Suprapubic skin (tissue), 4 donors: Measurements from ENCODE around the gene MLKL. TPM values are rescaled to one million over a fixed set of nuclear protein-coding genes. Genes with fewer than 3 reads are reported as not detected.
"Not testable (repeated sequence)": the region's sequence is repeated elsewhere in the genome, so short reads cannot be mapped to it uniquely, and the experiment has no call there.

Experiments used
- DNase-seq, 2 donors: peaks; one replicate each; pipeline ENCODE4 v3.0.0-alpha.2; 2019; ENCODE audit warnings: low spot score in 2 of 2
- H3K27ac ChIP-seq: fragments of 200-600 bp; sonication (generic); one replicate; pipeline ENCODE4 v1.5.1; 2019
- H3K27me3 ChIP-seq: fragments of 200-600 bp; sonication (generic); one replicate; pipeline ENCODE4 v1.5.1; 2019
- H3K36me3 ChIP-seq: fragments of 200-600 bp; sonication (generic); one replicate; pipeline ENCODE4 v1.5.1; 2019
- H3K4me1 ChIP-seq: fragments of 200-600 bp; sonication (generic); one replicate; pipeline ENCODE4 v1.5.1; 2019
- H3K4me3 ChIP-seq: fragments of 200-600 bp; sonication (generic); one replicate; pipeline ENCODE4 v1.5.1; 2019; ENCODE audit warnings: mild to moderate bottlenecking
- H3K9me3 ChIP-seq: fragments of 200-600 bp; sonication (generic); one replicate; pipeline ENCODE4 v1.5.1; 2019
- EP300 ChIP-seq: sonication (generic); formaldehyde crosslinking; IDR thresholded peaks from one replicate; pipeline ENCODE4 v1.6.1; 2017; ENCODE audit warnings: antibody characterized with exemption
- POLR2A ChIP-seq, 2 donors: fragments of 450-650 bp; IDR thresholded peaks; one replicate each; pipeline ENCODE4 v1.6.1; 2017; ENCODE audit warnings: antibody characterized with exemption in 2 of 2, mild to moderate bottlenecking in 2 of 2, moderate library complexity in 2 of 2
- POLR2AphosphoS5 ChIP-seq, 3 donors: sonication (generic); formaldehyde crosslinking; IDR thresholded peaks; one replicate each; pipeline ENCODE4 v1.6.1; 2017; ENCODE audit warnings: antibody characterized with exemption in 3 of 3
- WGBS: methylation state at CpG from one replicate; pipeline ENCODE4 v1.1.5; 2018; 5-methylcytosine and 5-hydroxymethylcytosine counted together
- total RNA-seq, 4 donors: library from RNA; depleted of rRNA; stranded (reverse); fragments of >200 nt; gene quantifications; one replicate each; pipeline ENCODE4 v1.1.0, GENCODE V29; 2016
- TF ChIP-seq, protein P1 (sequence below), 2 donors: fragments of 200-600 bp in 1 of 2; fragments of 450-650 bp in 1 of 2; sonication (generic) in 1 of 2; IDR thresholded peaks; one replicate each; pipeline ENCODE4 v1.5.1; 2016 to 2019; ENCODE audit warnings: antibody characterized with exemption in 2 of 2, mild to moderate bottlenecking in 1 of 2, moderate library complexity in 1 of 2

The MLKL gene
- total RNA-seq, 4 donors from 2014 or later = 3.1 to 12.0 (median 7.0) TPM

DNA sequence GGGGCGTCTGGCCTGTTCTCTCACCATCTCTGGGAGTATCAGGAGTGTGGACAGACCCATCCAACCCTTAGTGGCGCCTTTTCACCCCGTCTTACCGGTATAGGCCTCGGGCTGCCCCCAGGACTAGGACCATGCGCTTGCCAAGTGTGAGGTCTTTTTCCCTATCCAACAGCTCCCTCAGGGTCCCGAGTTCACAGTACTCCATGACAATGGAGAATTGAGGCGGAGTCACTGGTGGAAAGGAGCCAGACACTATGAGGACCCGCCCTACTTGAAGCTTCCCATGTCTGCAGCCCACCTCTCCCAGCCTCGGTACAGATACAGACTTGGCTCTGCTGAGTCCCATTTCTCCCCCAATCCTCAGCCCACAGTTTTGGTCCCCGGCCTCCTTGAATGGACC lies 18.1 kb downstream of the MLKL start:
- 85% methylated on average over 11 of the region's 11 CpGs for WGBS
- Histone ChIP-seq H3K9me3 (no peaks in the 10 kb centered on the region), H3K27me3 (no peaks in the 10 kb centered on the region), H3K36me3 (peaks cover 53% of the 10 kb centered on the region), H3K4me1 (no peaks in the 10 kb centered on the region), H3K4me3 (no peak overlapping the region), H3K27ac (no peak overlapping the region)
- TF ChIP-seq EP300 (no peak), POLR2AphosphoS5 (IDR thresholded peaks at IDR 0.05) (no peak), POLR2A (IDR thresholded peaks at IDR 0.05) (no peak)
- TF ChIP-seq, protein P1, sequence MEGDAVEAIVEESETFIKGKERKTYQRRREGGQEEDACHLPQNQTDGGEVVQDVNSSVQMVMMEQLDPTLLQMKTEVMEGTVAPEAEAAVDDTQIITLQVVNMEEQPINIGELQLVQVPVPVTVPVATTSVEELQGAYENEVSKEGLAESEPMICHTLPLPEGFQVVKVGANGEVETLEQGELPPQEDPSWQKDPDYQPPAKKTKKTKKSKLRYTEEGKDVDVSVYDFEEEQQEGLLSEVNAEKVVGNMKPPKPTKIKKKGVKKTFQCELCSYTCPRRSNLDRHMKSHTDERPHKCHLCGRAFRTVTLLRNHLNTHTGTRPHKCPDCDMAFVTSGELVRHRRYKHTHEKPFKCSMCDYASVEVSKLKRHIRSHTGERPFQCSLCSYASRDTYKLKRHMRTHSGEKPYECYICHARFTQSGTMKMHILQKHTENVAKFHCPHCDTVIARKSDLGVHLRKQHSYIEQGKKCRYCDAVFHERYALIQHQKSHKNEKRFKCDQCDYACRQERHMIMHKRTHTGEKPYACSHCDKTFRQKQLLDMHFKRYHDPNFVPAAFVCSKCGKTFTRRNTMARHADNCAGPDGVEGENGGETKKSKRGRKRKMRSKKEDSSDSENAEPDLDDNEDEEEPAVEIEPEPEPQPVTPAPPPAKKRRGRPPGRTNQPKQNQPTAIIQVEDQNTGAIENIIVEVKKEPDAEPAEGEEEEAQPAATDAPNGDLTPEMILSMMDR (IDR thresholded peaks at IDR 0.05) = no peak
- no peak for DNase-seq

DNA sequence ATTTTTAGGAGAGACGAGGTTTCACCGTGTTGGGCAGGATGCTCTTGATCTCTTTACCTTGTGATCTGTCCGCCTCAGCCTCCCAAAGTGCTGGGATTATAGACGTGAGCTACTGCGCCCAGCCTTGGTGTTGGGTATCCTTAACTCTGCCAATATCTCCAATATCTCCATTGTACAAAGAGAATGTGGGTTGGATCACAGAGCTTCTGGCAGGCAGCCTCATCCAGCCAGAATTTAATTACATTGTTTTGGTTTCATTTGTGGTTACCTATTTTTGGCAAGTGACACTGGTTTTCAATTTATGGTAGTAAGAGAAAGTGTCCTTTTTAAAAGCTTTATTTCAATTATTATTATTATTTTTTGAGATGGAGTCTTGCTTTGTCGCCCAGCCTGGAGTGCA lies 20.0 kb downstream of the MLKL start:
- 83% methylated on average over 6 of the region's 6 CpGs for WGBS
- H3K9me3 ChIP-seq = no peaks in the 10 kb centered on the region
- TF ChIP-seq EP300 (no peak), POLR2A (IDR thresholded peaks at IDR 0.05) (no peak), POLR2AphosphoS5 (IDR thresholded peaks at IDR 0.05) (no peak)
- TF ChIP-seq, protein P1 (IDR thresholded peaks at IDR 0.05) = no peak
- no peak for DNase-seq
- H3K27me3 ChIP-seq = no peaks in the 10 kb centered on the region
- no peaks in the 10 kb centered on the region for H3K4me1 ChIP-seq
- peaks cover 59% of the 10 kb centered on the region for H3K36me3 ChIP-seq
- no peak overlapping the region for H3K27ac ChIP-seq
- H3K4me3 ChIP-seq = no peak overlapping the region

DNA sequence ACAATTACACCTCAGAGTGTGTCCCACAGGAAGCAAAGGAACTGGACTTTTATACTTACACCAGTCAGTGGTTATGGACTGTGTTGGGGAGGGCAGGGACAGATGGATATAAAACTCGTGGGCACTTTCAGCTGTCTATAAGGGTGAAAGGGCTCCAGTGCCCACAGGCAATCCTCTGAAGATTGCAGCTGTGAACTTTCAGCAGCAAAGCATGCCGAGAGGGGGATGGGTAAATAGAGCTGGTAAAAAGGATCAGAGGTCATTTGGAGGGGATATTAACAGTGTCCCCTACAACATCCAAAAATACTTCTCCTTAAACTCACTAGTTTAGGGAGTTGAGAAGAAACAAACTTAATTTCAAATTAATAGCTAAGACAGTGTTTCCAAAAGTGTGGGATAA lies 20.7 kb downstream of the MLKL start:
- 41% methylated on average over 2 of the region's 2 CpGs for WGBS
- H3K27ac ChIP-seq = no peak overlapping the region
- peaks cover 60% of the 10 kb centered on the region for H3K36me3 ChIP-seq
- no peak for DNase-seq
- no peaks in the 10 kb centered on the region for H3K9me3 ChIP-seq
- TF ChIP-seq EP300 (no peak), POLR2A (IDR thresholded peaks at IDR 0.05) (no peak), POLR2AphosphoS5 (IDR thresholded peaks at IDR 0.05) (no peak)
- TF ChIP-seq, protein P1 (IDR thresholded peaks at IDR 0.05) = no peak
- no peaks in the 10 kb centered on the region for H3K4me1 ChIP-seq
- no peak overlapping the region for H3K4me3 ChIP-seq
- no peaks in the 10 kb centered on the region for H3K27me3 ChIP-seq

DNA sequence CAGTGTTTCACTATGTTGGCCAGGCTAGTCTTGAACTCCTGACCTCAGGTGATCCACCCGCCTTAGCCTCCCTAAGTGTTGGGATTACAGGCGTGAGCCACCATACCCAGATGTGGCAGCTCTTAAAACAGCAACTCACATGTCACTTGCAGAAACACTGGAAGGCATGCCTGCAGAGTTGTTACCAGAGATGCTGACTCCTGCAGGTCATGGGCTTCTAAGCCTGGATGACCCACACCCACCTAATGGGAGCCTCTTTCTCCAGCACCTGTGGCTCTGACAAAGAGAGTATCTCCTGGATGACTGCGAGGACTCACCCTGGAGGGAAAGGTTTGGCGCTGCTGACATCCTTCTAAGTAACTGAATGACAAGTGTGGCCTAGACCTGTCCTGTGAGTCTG lies 22.8 kb downstream of the MLKL start:
- 95% methylated on average over 4 of the region's 4 CpGs for WGBS
- Histone ChIP-seq H3K27ac (no peak overlapping the region), H3K36me3 (peaks cover 67% of the 10 kb centered on the region), H3K9me3 (no peaks in the 10 kb centered on the region), H3K27me3 (no peaks in the 10 kb centered on the region), H3K4me1 (no peaks in the 10 kb centered on the region), H3K4me3 (no peak overlapping the region)
- TF ChIP-seq POLR2A (IDR thresholded peaks at IDR 0.05) (no peak), POLR2AphosphoS5 (IDR thresholded peaks at IDR 0.05) (no peak), EP300 (no peak)
- TF ChIP-seq, protein P1 (IDR thresholded peaks at IDR 0.05) = no peak
- no peak for DNase-seq

DNA sequence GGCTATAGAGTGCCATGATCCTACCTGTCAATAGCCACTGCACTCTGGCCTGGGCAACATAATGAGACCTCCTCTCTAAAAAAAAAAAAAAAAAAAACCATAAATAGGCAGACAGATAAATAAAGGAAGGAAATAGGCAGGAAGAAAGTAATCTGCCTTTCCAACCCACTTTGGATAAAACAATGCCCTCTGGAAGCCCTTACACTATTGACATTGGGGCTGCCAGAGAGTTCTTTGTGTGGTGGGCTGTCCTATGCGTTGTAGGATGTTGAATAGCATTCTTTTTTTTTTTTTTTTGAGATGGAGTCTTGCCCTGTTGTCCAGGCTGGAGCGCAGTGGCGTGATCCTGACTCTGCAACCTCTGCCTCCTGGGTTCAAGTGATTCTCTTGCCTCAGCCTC lies 26.8 kb downstream of the MLKL start:
- H3K27ac ChIP-seq = no peak overlapping the region
- H3K4me1 ChIP-seq = no peaks in the 10 kb centered on the region
- WGBS = 92% methylated on average over 3 of the region's 3 CpGs
- no peaks in the 10 kb centered on the region for H3K27me3 ChIP-seq
- no peaks in the 10 kb centered on the region for H3K9me3 ChIP-seq
- H3K4me3 ChIP-seq = no peak overlapping the region
- H3K36me3 ChIP-seq = peaks cover 49% of the 10 kb centered on the region
- TF ChIP-seq EP300 (no peak), POLR2A (IDR thresholded peaks at IDR 0.05) (no peak), POLR2AphosphoS5 (IDR thresholded peaks at IDR 0.05) (no peak)
- TF ChIP-seq, protein P1 (IDR thresholded peaks at IDR 0.05) = no peak
- no peak for DNase-seq

DNA sequence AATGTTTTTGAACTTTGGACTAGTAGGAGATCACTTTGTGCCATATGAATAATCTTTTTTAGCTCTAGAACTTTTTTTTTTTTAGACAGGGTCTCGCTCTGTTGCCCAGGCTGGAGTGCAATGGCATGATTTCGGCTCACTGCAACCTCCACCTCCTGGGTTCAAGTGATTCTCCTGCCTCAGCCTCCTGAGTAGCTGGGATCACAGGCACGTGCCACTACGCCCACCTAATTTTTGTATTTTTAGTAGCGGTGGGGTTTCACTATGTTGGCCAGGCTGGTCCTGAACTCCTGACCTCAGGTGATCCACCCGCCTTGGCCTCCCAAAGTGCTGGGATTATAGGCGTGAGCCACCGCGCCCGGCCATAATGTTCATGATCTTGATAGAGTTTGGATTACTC lies 31.8 kb downstream of the MLKL start:
- H3K4me1 ChIP-seq = peaks cover 16% of the 10 kb centered on the region
- DNase-seq, H3K4me3 ChIP-seq, H3K27ac ChIP-seq, H3K9me3 ChIP-seq, H3K27me3 ChIP-seq: not testable (repeated sequence)
- WGBS = 95% methylated on average over 10 of the region's 10 CpGs
- H3K36me3 ChIP-seq = peaks cover 23% of the 10 kb centered on the region
